Muscle of arm (tissue), 12 donors: ENCODE data around the gene FAM83G. TPM values are rescaled to one million over a fixed set of nuclear protein-coding genes. Genes with fewer than 3 reads are reported as not detected.

Experiments
- DNase-seq: peaks from one replicate; pipeline ENCODE4 v3.0.0-alpha.2; 2013
- polyA plus RNA-seq, 12 donors: library from polyadenylated mRNA; unstranded; fragments of 120-200 nt; gene quantifications; one replicate each; pipeline ENCODE4 v1.2.1, GENCODE V29; 2013; ENCODE audit not compliant: insufficient read length in 12 of 12

Gene FAM83G
- polyA plus RNA-seq, 12 donors = 0.11 to 4.8 (median 0.24) TPM; not detected in 1

DNA sequence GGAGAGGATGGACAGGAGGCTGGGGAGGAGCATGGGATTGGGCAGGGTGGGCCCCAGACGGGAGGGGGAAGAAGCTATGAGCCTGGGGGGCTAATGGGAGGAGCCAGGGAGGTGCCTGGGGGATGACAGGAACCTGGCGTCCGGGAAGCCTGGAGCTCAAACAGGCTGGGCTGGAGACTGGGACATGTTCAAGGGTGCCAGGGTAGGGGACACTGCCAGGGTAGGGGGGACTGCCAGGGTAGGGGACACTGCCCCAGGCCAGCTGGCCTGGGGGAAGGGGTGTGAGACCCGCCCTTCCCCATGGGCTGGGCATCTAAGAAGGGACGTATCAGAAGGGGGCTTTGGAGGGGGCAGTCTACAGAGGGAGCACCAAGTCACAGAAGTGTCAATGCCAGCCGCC, 7.0 kb upstream of the FAM83G start:
- no peak for DNase-seq

DNA sequence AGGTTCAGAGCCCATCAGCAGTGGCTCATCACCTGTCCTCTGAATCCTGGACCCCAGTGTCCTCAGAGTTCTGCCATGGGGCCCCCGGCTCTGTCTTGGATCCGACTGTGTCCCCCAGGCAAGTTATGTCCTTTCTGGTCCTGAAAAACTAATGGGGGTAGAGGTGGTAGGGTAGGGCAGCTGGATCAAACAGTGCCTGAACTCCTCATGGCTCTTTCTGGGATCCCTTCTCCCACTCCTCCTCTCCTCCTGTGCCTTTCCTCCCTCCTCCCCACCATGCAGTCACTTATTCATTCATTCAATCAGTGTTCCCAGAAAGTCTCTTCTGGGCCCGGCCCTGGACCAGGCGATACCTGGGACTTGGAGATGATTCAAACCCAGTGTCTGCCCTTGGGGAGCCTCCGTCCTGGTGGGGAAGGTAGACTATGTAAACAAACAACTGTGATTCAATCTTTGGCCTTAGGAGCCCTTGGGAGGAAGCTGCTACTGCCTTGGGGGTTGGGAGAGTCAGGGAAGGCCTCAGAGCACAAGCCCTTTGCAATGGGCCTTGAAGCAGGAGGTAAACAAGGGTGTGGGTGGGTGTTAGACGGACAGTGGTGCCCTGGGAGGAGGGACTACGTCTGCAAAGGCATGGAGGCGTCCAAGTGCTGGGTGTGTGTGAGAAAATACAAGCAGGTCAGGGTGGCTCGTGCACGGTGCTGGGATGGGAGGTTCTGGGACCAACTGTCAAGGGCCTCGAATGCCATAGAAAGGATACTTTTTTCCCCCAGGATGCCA, 6.4 kb upstream of the FAM83G start:
- no peak for DNase-seq

GRCh38 chr17:19009970-19010369, 5.4 kb upstream of the FAM83G start:
- DNase-seq = no peak

DNA sequence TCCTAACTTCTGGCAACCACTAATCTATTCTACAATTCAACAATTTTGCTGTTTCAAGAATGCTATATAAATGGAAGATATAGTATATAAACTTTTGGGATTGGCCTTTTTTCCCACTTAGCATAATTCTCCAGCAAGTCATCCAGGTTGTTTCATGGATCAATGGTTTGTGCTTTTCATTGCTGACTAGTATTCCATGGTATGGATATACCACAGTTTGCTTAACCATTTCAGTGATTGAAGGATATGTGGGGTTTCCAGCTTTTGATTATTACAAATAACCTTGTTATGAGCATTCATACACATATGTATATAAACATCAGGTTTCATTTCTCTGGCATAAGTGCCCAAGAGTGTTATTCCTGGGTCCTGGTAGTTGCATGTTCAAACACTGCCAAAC, 2.1 kb upstream of the FAM83G start:
- DNase-seq = no peak

GRCh38 chr17:19005789-19006430, 1.3 kb upstream of the FAM83G start:
- no peak for DNase-seq

GRCh38 chr17:19005137-19005773, 691 bp upstream of the FAM83G start:
- no peak for DNase-seq

- DNase-seq = no peak
Observed at GRCh38 chr17:19003543-19004420, 782 bp downstream of the FAM83G start.

GRCh38 chr17:19002805-19003542, 1.6 kb downstream of the FAM83G start:
- DNase-seq = no peak

GRCh38 chr17:19001907-19002590, 2.5 kb downstream of the FAM83G start:
- DNase-seq = no peak

- no peak for DNase-seq
Observed at GRCh38 chr17:19000531-19001325, 3.8 kb downstream of the FAM83G start.

GRCh38 chr17:18999911-19000310, 4.7 kb downstream of the FAM83G start:
- no peak for DNase-seq

DNA sequence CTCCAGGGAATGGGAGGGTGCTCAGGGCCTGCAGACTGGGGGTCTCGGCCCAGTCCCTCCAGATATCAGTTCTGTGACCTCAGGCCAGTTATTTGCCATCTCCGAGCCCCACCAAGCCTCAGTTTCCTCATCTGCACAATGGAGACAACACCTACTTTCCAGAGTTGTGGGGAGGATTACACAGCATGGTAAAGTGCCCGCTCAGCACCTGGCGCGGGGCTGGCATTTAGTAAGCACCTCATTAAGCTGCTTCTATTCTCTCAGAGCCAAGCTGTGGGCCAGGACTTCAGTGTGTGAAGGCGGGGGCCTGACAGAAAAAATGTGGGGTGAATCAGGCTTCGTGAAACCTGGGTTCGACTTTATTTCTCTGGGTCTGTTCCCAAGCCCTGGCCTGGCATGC, 5.2 kb downstream of the FAM83G start:
- DNase-seq = no peak

DNA sequence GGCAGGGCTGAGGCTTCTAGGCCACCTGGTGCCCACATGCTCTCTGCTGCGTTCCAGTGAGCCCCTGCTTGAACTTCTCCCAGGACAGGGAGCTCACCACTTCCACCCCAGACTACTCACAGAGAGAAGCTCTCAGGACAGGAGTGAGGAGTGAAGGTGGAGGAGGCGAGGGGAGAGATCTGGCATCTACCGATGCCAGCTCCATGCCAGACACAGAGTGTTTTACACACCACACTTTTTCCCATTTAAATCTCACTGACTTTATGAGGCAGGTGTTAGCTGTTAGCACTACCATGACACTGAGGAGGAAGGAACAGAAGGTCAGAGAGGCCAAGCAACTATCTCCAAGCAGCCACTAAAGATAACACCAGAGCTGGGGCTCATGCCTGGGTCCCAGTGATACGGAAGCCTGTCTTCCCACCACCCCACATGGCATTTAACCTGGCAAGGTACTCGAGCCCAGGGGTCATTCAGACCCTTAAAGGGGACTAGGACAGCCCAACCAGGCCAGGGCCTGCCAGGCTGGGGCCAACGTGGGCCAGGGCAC, 6.8 kb downstream of the FAM83G start:
- DNase-seq = no peak

GRCh38 chr17:18996458-18996857, 8.1 kb downstream of the FAM83G start:
- DNase-seq = no peak

DNA sequence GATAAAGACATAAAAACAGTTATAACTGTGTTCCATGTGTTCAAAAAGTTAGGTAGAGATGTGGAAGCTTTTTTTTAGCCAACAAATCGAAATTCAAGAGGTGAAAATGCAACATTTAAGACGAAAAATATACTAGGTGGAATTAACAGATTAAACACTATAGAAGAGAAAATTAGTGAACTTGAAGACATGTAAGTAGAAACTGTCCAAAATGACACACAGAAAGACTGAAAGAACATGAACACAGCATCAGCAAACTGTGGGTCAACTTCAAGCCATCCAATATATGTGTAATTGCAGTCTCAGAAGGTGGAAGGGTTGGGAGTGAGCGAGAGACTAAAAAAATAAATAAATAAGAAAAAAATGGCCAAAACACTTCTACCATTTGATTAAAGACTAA, 9.3 kb downstream of the FAM83G start:
- DNase-seq = no peak

DNA sequence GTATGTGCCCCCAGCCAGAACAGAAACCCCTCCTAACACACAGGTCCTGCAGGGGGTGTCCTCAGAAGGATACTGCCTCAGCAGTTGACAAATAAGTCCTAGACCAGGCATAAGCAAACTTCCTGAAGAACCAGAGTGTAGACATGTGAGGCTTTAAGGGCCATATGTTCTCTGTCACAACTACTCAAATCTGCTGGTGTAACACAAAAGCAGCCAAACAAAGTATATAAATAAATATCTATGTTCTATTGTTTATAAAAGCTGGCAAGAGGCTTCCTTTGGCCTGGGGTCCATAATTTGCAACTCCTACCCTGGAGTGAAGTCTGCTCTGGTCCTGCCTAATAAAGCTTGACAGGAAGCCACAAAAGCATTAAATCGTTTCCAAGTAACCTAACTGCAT, 9.9 kb downstream of the FAM83G start:
- no peak for DNase-seq

- DNase-seq = no peak
Observed at GRCh38 chr17:18993905-18994526, 10.5 kb downstream of the FAM83G start.

- no peak for DNase-seq
Observed at GRCh38 chr17:18992454-18993130, 12.0 kb downstream of the FAM83G start.
